DLD1 (cell line): Measurements from ENCODE around the gene CCDC186.

Source experiments
- in situ Hi-C: cut with HindIII; loops from 2 replicates; pipeline ENCODE4 v1.10.0; 2017; ENCODE audit warnings: low sequenced_read_pairs

CCDC186 gene

DNA sequence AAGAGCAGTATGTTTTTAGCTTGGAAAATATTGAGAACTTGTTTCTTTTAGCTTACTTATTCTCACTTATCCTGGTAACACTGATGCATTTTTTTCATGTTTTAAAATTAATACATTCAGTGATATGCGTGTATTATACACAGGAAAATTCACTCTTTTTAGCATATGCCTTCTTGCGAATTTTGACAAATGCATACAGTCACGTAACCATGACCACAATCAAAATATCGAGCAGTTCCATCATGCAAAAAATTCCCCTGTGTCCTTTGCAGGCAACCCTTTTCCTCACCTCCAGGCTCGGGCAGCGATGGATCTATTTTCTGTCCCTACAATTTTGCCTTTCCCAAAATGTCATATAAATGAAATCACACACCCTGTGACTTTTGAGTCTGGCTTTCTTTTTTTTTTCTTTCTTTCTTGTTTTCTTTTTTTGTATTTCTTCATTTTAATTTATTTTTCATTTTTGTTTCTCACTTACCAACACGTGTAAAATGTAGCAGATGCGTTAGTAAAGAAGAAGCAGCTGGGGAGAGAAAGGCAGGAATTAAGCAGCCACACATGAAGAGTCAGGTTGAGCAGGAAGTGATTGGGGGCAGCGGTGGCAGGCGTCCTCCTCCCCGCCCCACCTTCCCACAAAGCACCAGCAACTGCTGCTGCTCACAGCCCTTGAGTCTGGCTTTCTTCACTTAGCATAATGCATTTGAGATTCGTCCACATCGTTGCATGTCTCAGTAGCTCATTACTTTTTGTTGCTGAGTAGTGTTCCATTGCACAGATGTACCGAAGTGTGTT lies 100.4 kb downstream of the CCDC186 start:
- in situ Hi-C loops: loop anchor here (5.0 kb wide), 1 partner anchor 91 kb away; no protein-coding TSS in a partner anchor

DNA sequence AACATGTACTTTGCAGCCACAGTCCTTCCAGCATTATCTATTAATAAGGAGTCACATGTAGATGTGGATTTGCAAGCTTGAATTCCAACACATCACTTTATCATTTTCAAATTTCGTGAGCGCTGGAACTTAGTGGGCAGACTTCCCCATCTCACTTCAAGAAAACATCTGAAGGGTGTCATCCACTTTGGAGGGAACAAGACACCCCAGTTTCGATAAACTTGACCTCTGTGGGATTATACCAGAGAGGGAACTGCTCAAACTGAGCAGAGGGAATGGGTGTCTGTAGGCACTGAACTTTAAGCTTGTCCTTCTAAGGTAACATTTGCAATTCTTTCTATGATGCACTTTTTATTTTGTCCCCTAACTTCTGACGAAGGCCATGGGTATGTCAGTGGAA lies 102.8 kb downstream of the CCDC186 start:
- in situ Hi-C loops: loop anchor here (5.0 kb wide), 1 partner anchor 89 kb away; no protein-coding TSS in a partner anchor
